ENCODE measurements around the gene SERPINA5. TPM values are rescaled to one million over a fixed set of nuclear protein-coding genes. Genes with fewer than 3 reads are reported as not detected.

SERPINA5 gene
- total and polyA plus RNA-seq, 2 of the 13 experiments (the other 11 are each of a cell fraction or from before 2014, with no cell fraction given), result 449 to 498 TPM

DNA sequence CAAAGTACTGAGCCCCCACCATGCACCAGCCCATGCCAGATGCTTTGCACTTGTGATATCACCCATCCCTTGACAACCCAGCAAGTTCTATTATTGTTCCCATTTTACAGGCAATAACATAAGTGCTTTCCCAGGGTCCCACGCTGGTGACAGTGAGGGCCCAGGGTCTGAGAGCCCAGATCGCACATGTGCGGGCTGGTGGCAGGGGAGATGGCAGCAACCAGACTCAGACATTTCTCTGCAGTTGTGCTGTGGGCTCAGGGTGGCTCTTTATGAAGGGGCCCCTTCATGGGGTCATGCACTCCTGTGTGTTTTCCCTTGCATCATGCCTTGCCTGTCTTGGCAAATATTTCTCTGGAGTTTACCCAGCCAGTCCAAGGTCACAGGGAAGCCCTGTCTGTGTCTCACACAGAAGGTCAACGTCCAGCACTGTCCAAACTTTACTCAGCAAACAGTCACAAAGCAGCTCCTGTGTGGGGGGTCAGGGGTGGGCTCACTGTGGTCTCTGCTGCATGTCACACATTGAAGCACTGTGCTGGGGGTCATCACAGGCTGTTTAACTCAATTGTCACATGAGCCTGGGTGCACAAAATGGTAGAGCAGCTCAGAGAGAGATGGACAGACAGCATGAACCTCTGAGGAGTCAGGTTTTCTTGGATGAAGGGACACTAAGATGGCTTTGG lies 12.7 kb downstream of the SERPINA5 start (continued):
- no peak for TF ChIP-seq ZNF446 (CRISPR knock-in tag; IDR thresholded peaks at IDR 0.05)
- no peak for TF ChIP-seq HNRNPUL1 (IDR thresholded peaks at IDR 0.05; ENCODE audit: low read depth, low read length)
- no peak for TF ChIP-seq MZF1 (CRISPR knock-in tag; IDR thresholded peaks at IDR 0.05; ENCODE audit: borderline replicate concordance)
- TF ChIP-seq IRX3 (CRISPR knock-in tag; IDR thresholded peaks at IDR 0.05; ENCODE audit: borderline replicate concordance, low read depth), result peak; percentile 87; the same call in 1 of the 2 replicates
- TF ChIP-seq ZNF891 (CRISPR knock-in tag; IDR thresholded peaks at IDR 0.05), result peak; percentile 71; the same call in 1 of the 2 replicates
- no peak for TF ChIP-seq CBX2 (IDR thresholded peaks at IDR 0.05; ENCODE audit: low read depth, low read length)
- TF ChIP-seq CBX2 (CRISPR knock-in tag; IDR thresholded peaks at IDR 0.05; ENCODE audit: low read depth), result no peak
- TF ChIP-seq ZNF598 (CRISPR knock-in tag; IDR thresholded peaks at IDR 0.05; ENCODE audit: borderline replicate concordance), result 0 out of 2 replicates have a peak, but pooled peaks have one; percentile 77
- TF ChIP-seq GTF3A (CRISPR knock-in tag; conservative IDR thresholded peaks at IDR 0.05), result peak; percentile 90
- no peak for TF ChIP-seq ZNF432 (CRISPR knock-in tag; IDR thresholded peaks at IDR 0.05; ENCODE audit: borderline replicate concordance)
- TF ChIP-seq, protein P1, sequence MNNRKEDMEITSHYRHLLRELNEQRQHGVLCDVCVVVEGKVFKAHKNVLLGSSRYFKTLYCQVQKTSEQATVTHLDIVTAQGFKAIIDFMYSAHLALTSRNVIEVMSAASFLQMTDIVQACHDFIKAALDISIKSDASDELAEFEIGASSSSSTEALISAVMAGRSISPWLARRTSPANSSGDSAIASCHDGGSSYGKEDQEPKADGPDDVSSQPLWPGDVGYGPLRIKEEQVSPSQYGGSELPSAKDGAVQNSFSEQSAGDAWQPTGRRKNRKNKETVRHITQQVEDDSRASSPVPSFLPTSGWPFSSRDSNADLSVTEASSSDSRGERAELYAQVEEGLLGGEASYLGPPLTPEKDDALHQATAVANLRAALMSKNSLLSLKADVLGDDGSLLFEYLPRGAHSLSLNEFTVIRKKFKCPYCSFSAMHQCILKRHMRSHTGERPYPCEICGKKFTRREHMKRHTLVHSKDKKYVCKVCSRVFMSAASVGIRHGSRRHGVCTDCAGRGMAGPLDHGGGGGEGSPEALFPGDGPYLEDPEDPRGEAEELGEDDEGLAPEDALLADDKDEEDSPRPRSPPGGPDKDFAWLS (CRISPR knock-in tag; IDR thresholded peaks at IDR 0.05; ENCODE audit: borderline replicate concordance), result no peak
- TF ChIP-seq, protein P2, sequence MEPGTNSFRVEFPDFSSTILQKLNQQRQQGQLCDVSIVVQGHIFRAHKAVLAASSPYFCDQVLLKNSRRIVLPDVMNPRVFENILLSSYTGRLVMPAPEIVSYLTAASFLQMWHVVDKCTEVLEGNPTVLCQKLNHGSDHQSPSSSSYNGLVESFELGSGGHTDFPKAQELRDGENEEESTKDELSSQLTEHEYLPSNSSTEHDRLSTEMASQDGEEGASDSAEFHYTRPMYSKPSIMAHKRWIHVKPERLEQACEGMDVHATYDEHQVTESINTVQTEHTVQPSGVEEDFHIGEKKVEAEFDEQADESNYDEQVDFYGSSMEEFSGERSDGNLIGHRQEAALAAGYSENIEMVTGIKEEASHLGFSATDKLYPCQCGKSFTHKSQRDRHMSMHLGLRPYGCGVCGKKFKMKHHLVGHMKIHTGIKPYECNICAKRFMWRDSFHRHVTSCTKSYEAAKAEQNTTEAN (CRISPR knock-in tag; conservative IDR thresholded peaks at IDR 0.05), result peak; percentile 91
- no peak for TF ChIP-seq RARG (CRISPR knock-in tag; IDR thresholded peaks at IDR 0.05; ENCODE audit: low read depth)
- TF ChIP-seq, protein P3, sequence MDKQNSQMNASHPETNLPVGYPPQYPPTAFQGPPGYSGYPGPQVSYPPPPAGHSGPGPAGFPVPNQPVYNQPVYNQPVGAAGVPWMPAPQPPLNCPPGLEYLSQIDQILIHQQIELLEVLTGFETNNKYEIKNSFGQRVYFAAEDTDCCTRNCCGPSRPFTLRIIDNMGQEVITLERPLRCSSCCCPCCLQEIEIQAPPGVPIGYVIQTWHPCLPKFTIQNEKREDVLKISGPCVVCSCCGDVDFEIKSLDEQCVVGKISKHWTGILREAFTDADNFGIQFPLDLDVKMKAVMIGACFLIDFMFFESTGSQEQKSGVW (CRISPR knock-in tag; IDR thresholded peaks at IDR 0.05; ENCODE audit: borderline replicate concordance), result no peak
- TF ChIP-seq ZNF17 (CRISPR knock-in tag; IDR thresholded peaks at IDR 0.05), result no peak
- TF ChIP-seq ADNP (CRISPR knock-in tag; IDR thresholded peaks at IDR 0.05), result no peak
- peak; percentile 75; the same call in 1 of the 2 replicates for TF ChIP-seq HNRNPL (IDR thresholded peaks at IDR 0.05; ENCODE audit: low read depth, low read length)
- no peak for TF ChIP-seq ZFAT (CRISPR knock-in tag; conservative IDR thresholded peaks at IDR 0.05)
- TF ChIP-seq UBTF (CRISPR knock-in tag; IDR thresholded peaks at IDR 0.05), result peak; percentile 69
- TF ChIP-seq STAT5B (CRISPR knock-in tag; IDR thresholded peaks at IDR 0.05), result peak; percentile 93
- 0 out of 2 replicates have a peak, but pooled peaks have one; percentile 21 for TF ChIP-seq E2F2 (CRISPR knock-in tag; IDR thresholded peaks at IDR 0.05; ENCODE audit: borderline replicate concordance)
- TF ChIP-seq RARA (CRISPR knock-in tag; IDR thresholded peaks at IDR 0.05), result peak; percentile 100
- peak; percentile 100 for TF ChIP-seq NCOA2 (CRISPR knock-in tag; IDR thresholded peaks at IDR 0.05)
